Ishikawa (cell line): ENCODE measurements around the gene KPNA4.

Source experiments
- CEBPB ChIP-seq: IDR thresholded peaks from 2 replicates; pipeline ENCODE4 v1.6.1; 2012
- EP300 ChIP-seq: IDR thresholded peaks from 2 replicates; pipeline ENCODE4 v1.6.1; 2012; ENCODE audit warnings: borderline replicate concordance
- NFIC ChIP-seq: IDR thresholded peaks from 2 replicates; pipeline ENCODE4 v1.6.1; 2012
- RAD21 ChIP-seq: IDR thresholded peaks from 2 replicates; pipeline ENCODE4 v1.6.1; 2012; ENCODE audit warnings: low read depth
- TCF12 ChIP-seq: IDR thresholded peaks from 2 replicates; pipeline ENCODE4 v1.6.1; 2012; ENCODE audit warnings: low read depth
- YY1 ChIP-seq: IDR thresholded peaks from 2 replicates; pipeline ENCODE4 v1.6.1; 2012; ENCODE audit warnings: low read depth
- ZBTB7A ChIP-seq: IDR thresholded peaks from 2 replicates; pipeline ENCODE4 v1.6.1; 2012; ENCODE audit warnings: low read depth

DNA sequence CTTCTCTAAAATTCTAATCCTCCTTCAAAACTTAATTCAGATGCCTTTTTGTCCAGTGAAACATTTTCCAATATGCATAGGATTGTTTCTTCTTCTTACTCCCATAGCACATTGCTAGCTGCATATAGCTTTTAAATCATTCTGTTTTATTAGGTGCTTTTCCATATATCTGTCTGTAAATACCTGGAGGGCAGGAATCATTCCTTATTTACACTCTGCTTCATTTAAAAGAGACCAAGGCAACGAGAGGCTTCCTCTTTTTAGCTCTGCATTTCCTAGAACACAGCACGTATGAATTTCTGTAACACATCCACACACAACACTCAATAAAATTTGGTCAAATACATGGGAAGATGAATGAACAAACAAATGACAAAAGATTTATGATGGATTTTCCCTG lies 43.5 kb upstream of the KPNA4 start:
- TF ChIP-seq YY1: no peak
- no peak for TF ChIP-seq ZBTB7A
- no peak for TF ChIP-seq CEBPB
- no peak for TF ChIP-seq EP300
- no peak for TF ChIP-seq NFIC
- no peak for TF ChIP-seq TCF12
- no peak for TF ChIP-seq RAD21
